PC-9 (cell line): ENCODE results near the gene SDR39U1. TPM values are rescaled to one million over a fixed set of nuclear protein-coding genes. Genes with fewer than 3 reads are reported as not detected.

ENCODE experiments used
- BruUV-seq: library from RNA; stranded (reverse); fragments of 400-500 nt; replicated peaks from 2 replicates; lab custom pipeline; 2021; lab: Mats Ljungman, UMichigan
- CTCF ChIA-PET: fragments of 300-600 bp; sonication (Branson Sonifier 250); formaldehyde crosslinking; loops from one replicate; lab custom pipeline; 2022; ENCODE audit warnings: antibody characterized with exemption; lab: Charles Lee
- POLR2A ChIA-PET: fragments of 300-600 bp; sonication (Branson Sonifier 250); formaldehyde crosslinking; loops from one replicate; lab custom pipeline; 2022; ENCODE audit warnings: antibody characterized with exemption; ENCODE audit not compliant: unreplicated experiment; lab: Charles Lee
- DNase-seq, 2 experiments: peaks; one replicate each; pipeline versions ENCODE4 v3.0.0 to v3.0.0-alpha.2; 2015 to 2022; ENCODE audit warnings: mixed read lengths in 1 of 2
- H2AFZ ChIP-seq: fragments of 200-600 bp; sonication (generic); 2 replicates; pipeline ENCODE4 v1.8.1; 2017; ENCODE audit warnings: antibody characterized with exemption
- H3F3A ChIP-seq: fragments of 200-600 bp; sonication (generic); 2 replicates; pipeline ENCODE4 v1.8.1; 2017; ENCODE audit warnings: antibody characterized with exemption, mild to moderate bottlenecking, low read depth; ENCODE audit not compliant: insufficient read depth
- H3K27ac ChIP-seq: fragments of 200-600 bp; sonication (generic); 2 replicates; pipeline ENCODE4 v1.6.1; 2016; ENCODE audit warnings: mixed run types
- H3K27me3 ChIP-seq: fragments of 200-600 bp; sonication (generic); 2 replicates; pipeline ENCODE4 v1.6.1; 2016; ENCODE audit warnings: low read depth, mixed run types; ENCODE audit not compliant: insufficient read depth
- H3K36me3 ChIP-seq: fragments of 200-600 bp; sonication (generic); 2 replicates; pipeline ENCODE4 v1.6.1; 2016; ENCODE audit warnings: low read depth, mixed run types
- H3K4me1 ChIP-seq: fragments of 200-600 bp; sonication (generic); replicated peaks from 2 replicates; pipeline ENCODE4 v1.6.1; 2016; ENCODE audit warnings: mixed run types; ENCODE audit not compliant: insufficient read depth
- H3K4me2 ChIP-seq: fragments of 200-600 bp; sonication (generic); 2 replicates; pipeline ENCODE4 v1.6.1; 2017; ENCODE audit warnings: mixed run types
- H3K4me3 ChIP-seq: fragments of 200-600 bp; sonication (generic); 2 replicates; pipeline ENCODE4 v1.6.1; 2016; ENCODE audit warnings: mixed run types
- H3K79me2 ChIP-seq: fragments of 200-600 bp; sonication (generic); 2 replicates; pipeline ENCODE4 v1.6.1; 2017; ENCODE audit warnings: low read depth, mixed run types
- H3K9me2 ChIP-seq: fragments of 200-600 bp; sonication (generic); 2 replicates; pipeline ENCODE4 v1.8.1; 2017; ENCODE audit warnings: mild to moderate bottlenecking; ENCODE audit not compliant: insufficient read depth
- H3K9me3 ChIP-seq: fragments of 200-600 bp; sonication (generic); 2 replicates; pipeline ENCODE4 v1.8.1; 2016; ENCODE audit warnings: low read depth; ENCODE audit not compliant: insufficient read depth
- H4K20me1 ChIP-seq: fragments of 200-600 bp; sonication (generic); 2 replicates; pipeline ENCODE4 v1.8.1; 2017; ENCODE audit not compliant: insufficient read depth
- EZH2 ChIP-seq: fragments of 200-600 bp; sonication (generic); IDR thresholded peaks from 2 replicates; pipeline ENCODE4 v1.8.0; 2017; ENCODE audit warnings: antibody characterized with exemption, low read depth
- intact Hi-C: fragments of 100-400 bp; cut with micrococcal nuclease; formaldehyde crosslinking; loops from one replicate; pipeline ENCODE4 v1.10.0; 2022; ENCODE audit not compliant: unreplicated experiment
- total RNA-seq: library from RNA; stranded (reverse); gene quantifications from 2 replicates; pipeline ENCODE4 v1.2.3, GENCODE V29; 2021
- TF ChIP-seq, protein P1 (sequence below): fragments of 200-600 bp; sonication (generic); conservative IDR thresholded peaks from 2 replicates; pipeline ENCODE4 v1.6.1; 2017; ENCODE audit warnings: mixed run types, antibody characterized with exemption, mild to moderate bottlenecking, moderate library complexity

Gene SDR39U1
- total RNA-seq, 1 experiment from 2014 or later: 17.2 TPM

DNA sequence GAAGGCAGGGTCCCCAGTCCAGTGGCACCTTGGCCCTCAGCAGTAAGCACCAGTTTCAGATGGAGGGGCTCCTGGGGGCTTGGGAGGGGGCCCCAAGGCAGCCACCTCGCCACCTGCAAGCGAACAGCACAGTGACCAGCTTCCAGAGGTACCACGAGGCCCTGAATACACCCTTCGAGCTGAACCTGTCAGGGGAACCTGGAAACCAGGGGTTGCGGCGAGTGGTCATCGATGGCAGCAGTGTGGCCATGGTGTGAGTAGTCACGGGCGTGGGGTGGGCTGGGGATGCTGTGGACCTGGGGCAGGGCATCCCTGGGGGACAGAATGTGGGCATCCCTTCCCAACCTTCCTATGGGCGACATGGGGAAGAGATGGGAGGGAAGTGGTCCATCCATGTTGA, 32.6 kb downstream of the SDR39U1 start:
- Histone ChIP-seq H3K9me3 (no peaks in the 10 kb centered on the region), H3K4me3 (no peak overlapping the region), H3K36me3 (no peaks in the 10 kb centered on the region), H3K27me3 (no peaks in the 10 kb centered on the region), H4K20me1 (no peaks in the 10 kb centered on the region), H3K79me2 (no peaks in the 10 kb centered on the region), H3F3A (no peaks in the 10 kb centered on the region), H3K27ac (no peak overlapping the region), H2AFZ (no peak overlapping the region), H3K9me2 (no peaks in the 10 kb centered on the region), H3K4me1 (no peaks in the 10 kb centered on the region), H3K4me2 (no peak overlapping the region)
- intact Hi-C loops: no loop called here
- DNase-seq: no peak
- CTCF ChIA-PET: interaction anchor here (0.7 kb wide), 1 partner anchor 31 kb away, joined by 4 read pairs; no protein-coding TSS in a partner anchor
- BruUV-seq: no TSS peak
- POLR2A ChIA-PET: no interaction called here
- no peak for TF ChIP-seq EZH2
- TF ChIP-seq, protein P1, sequence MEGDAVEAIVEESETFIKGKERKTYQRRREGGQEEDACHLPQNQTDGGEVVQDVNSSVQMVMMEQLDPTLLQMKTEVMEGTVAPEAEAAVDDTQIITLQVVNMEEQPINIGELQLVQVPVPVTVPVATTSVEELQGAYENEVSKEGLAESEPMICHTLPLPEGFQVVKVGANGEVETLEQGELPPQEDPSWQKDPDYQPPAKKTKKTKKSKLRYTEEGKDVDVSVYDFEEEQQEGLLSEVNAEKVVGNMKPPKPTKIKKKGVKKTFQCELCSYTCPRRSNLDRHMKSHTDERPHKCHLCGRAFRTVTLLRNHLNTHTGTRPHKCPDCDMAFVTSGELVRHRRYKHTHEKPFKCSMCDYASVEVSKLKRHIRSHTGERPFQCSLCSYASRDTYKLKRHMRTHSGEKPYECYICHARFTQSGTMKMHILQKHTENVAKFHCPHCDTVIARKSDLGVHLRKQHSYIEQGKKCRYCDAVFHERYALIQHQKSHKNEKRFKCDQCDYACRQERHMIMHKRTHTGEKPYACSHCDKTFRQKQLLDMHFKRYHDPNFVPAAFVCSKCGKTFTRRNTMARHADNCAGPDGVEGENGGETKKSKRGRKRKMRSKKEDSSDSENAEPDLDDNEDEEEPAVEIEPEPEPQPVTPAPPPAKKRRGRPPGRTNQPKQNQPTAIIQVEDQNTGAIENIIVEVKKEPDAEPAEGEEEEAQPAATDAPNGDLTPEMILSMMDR: no peak

- Histone ChIP-seq H3K9me2 (no peaks in the 10 kb centered on the region), H3F3A (no peaks in the 10 kb centered on the region), H3K9me3 (no peaks in the 10 kb centered on the region), H2AFZ (no peak overlapping the region), H3K36me3 (no peaks in the 10 kb centered on the region), H3K4me2 (no peak overlapping the region), H3K27ac (no peak overlapping the region), H3K79me2 (no peaks in the 10 kb centered on the region), H3K27me3 (no peaks in the 10 kb centered on the region), H3K4me3 (no peak overlapping the region), H3K4me1 (no peaks in the 10 kb centered on the region), H4K20me1 (no peaks in the 10 kb centered on the region)
- intact Hi-C loops: no loop called here
- POLR2A ChIA-PET: interaction anchor here (0.6 kb wide), 1 partner anchor 23 kb away, joined by 6 read pairs; no protein-coding TSS in a partner anchor
- no peak for DNase-seq
- CTCF ChIA-PET: no interaction called here
- TF ChIP-seq, protein P1: no peak
- TF ChIP-seq EZH2: no peak
- BruUV-seq: no TSS peak
Observed at GRCh38 chr14:24409192-24409591, 33.4 kb downstream of the SDR39U1 start.

- no peak overlapping the region for H3K27ac ChIP-seq
- no TSS peak for BruUV-seq
- H3F3A ChIP-seq: no peaks in the 10 kb centered on the region
- ChIA-PET POLR2A (interaction anchor here (0.6 kb wide), 1 partner anchor 23 kb away, joined by 6 read pairs; no protein-coding TSS in a partner anchor), CTCF (no interaction called here)
- H3K79me2 ChIP-seq: no peaks in the 10 kb centered on the region
- no peaks in the 10 kb centered on the region for H3K36me3 ChIP-seq
- H3K4me1 ChIP-seq: no peaks in the 10 kb centered on the region
- no peak for TF ChIP-seq EZH2
- H4K20me1 ChIP-seq: no peaks in the 10 kb centered on the region
- intact Hi-C loops: no loop called here
- no peaks in the 10 kb centered on the region for H3K9me2 ChIP-seq
- no peak overlapping the region for H2AFZ ChIP-seq
- H3K4me2 ChIP-seq: no peak overlapping the region
- no peak overlapping the region for H3K4me3 ChIP-seq
- DNase-seq: no peak
- no peaks in the 10 kb centered on the region for H3K9me3 ChIP-seq
- no peaks in the 10 kb centered on the region for H3K27me3 ChIP-seq
Observed at GRCh38 chr14:24408764-24409163, 33.8 kb downstream of the SDR39U1 start.
